Parathyroid adenoma (tissue), 2 donors: Measurements from ENCODE around the gene TENM3.

ENCODE experiments used
- H2AFZ ChIP-seq: fragments of 300-600 bp; sonication (generic); one replicate; pipeline ENCODE4 v1.7.0; 2017; ENCODE audit warnings: antibody characterized with exemption, mild to moderate bottlenecking
- H3K27ac ChIP-seq: fragments of 300-600 bp; sonication (generic); one replicate; pipeline ENCODE4 v1.7.0; 2017
- H3K27me3 ChIP-seq: fragments of 300-600 bp; sonication (generic); one replicate; pipeline ENCODE4 v1.7.0; 2017; ENCODE audit warnings: low read length; ENCODE audit not compliant: control insufficient read depth, insufficient read depth
- H3K36me3 ChIP-seq: fragments of 300-600 bp; sonication (generic); one replicate; pipeline ENCODE4 v1.7.0; 2017; ENCODE audit warnings: low read length; ENCODE audit not compliant: control insufficient read depth, insufficient read depth
- H3K4me1 ChIP-seq: fragments of 300-600 bp; sonication (generic); one replicate; pipeline ENCODE4 v1.7.0; 2017; ENCODE audit warnings: control low read depth
- H3K4me2 ChIP-seq: fragments of 300-600 bp; sonication (generic); one replicate; pipeline ENCODE4 v1.7.0; 2017; ENCODE audit warnings: low read length
- H3K4me3 ChIP-seq: fragments of 300-600 bp; sonication (generic); one replicate; pipeline ENCODE4 v1.7.0; 2017; ENCODE audit warnings: low read depth, low read length
- H3K79me2 ChIP-seq: fragments of 300-600 bp; sonication (generic); one replicate; pipeline ENCODE4 v1.7.0; 2017; ENCODE audit warnings: control low read depth
- H3K9ac ChIP-seq: fragments of 300-600 bp; sonication (generic); one replicate; pipeline ENCODE4 v1.7.0; 2017; ENCODE audit warnings: mild to moderate bottlenecking
- H3K9me3 ChIP-seq: fragments of 300-600 bp; sonication (generic); one replicate; pipeline ENCODE4 v1.7.0; 2017; ENCODE audit warnings: low read length; ENCODE audit not compliant: control insufficient read depth
- CTCF ChIP-seq: fragments of 300-600 bp; sonication (generic); IDR thresholded peaks from one replicate; pipeline ENCODE4 v1.7.0; 2017; ENCODE audit warnings: antibody characterized with exemption, mild to moderate bottlenecking
- donor health status: primary hyperparathyroidism.

The TENM3 gene

GRCh38 chr4:182770259-182770995, 527.2 kb downstream of the TENM3 start:
- H3K9me3 ChIP-seq = no peaks in the 10 kb centered on the region

DNA sequence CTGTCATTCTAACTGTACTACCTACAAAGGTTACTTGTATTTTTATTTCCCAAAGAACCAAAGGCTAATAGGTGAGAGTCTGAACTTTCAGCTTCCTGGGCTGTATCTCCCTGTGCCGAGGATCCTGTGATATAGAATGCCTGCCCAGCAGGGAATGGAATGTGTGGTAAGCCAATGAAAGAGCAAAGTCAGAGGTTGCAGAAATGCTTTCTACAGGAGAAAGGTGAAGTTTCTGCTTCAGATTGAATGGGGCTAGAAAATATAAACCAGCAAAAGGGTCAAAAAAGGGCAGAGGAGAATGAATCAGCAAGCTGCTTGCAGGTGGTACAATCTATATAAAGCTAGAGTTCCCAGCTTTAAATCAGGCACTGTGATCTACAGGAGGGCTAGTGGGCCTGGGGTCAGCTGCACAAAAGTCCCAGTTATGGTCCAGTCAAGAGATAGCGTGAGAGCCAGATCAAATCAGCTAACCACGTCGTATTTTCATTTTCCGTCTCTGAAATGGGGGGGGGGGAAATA, 527.9 kb downstream of the TENM3 start:
- Histone ChIP-seq H3K79me2 (no peaks in the 10 kb centered on the region), H3K4me3 (no peak overlapping the region), H3K4me1 (no peaks in the 10 kb centered on the region), H3K27ac (no peak overlapping the region), H3K27me3 (no peaks in the 10 kb centered on the region), H2AFZ (no peak overlapping the region), H3K9me3 (no peaks in the 10 kb centered on the region), H3K36me3 (no peaks in the 10 kb centered on the region), H3K9ac (no peak overlapping the region), H3K4me2 (no peak overlapping the region)
- TF ChIP-seq CTCF = no peak

More at GRCh38 chr4:182770259-182770995, 527.2 kb downstream of the TENM3 start:
- Histone ChIP-seq H3K36me3 (no peaks in the 10 kb centered on the region), H3K4me1 (no peaks in the 10 kb centered on the region), H3K79me2 (no peaks in the 10 kb centered on the region), H3K27me3 (no peaks in the 10 kb centered on the region), H3K9ac (no peak overlapping the region), H3K27ac (no peak overlapping the region), H2AFZ (no peak overlapping the region), H3K4me2 (no peak overlapping the region), H3K4me3 (no peak overlapping the region)
- TF ChIP-seq CTCF = no peak

DNA sequence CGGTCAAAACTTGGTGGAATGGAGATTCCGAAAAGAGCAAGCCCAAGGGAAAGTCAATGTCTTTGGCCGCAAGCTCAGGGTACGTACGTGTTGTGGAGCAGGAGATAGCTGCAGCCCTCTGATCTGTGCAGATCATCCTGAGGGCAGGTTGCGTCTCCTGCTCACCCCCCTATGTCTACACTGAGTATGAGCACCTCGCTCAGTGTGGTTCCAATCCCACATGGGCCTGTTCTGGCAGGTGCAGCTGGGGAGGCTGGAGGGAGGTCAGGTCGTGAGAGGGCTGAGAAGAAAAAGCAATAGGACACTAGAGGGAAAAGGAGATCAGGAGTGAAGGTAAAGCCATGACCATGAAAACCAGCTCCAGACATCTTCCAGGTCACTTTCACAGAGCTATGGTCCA, 531.9 kb downstream of the TENM3 start:
- Histone ChIP-seq H3K27me3 (no peaks in the 10 kb centered on the region), H3K4me3 (no peak overlapping the region), H3K9ac (no peak overlapping the region), H3K79me2 (no peaks in the 10 kb centered on the region), H2AFZ (no peak overlapping the region), H3K9me3 (no peaks in the 10 kb centered on the region), H3K4me1 (no peaks in the 10 kb centered on the region), H3K27ac (no peak overlapping the region), H3K4me2 (no peak overlapping the region), H3K36me3 (no peaks in the 10 kb centered on the region)
- no peak for TF ChIP-seq CTCF

GRCh38 chr4:182776376-182777105, 533.3 kb downstream of the TENM3 start:
- Histone ChIP-seq H3K4me2 (no peak overlapping the region), H3K27ac (no peak overlapping the region), H3K9ac (no peak overlapping the region), H3K79me2 (no peaks in the 10 kb centered on the region), H3K27me3 (no peaks in the 10 kb centered on the region), H3K4me3 (no peak overlapping the region), H3K9me3 (no peaks in the 10 kb centered on the region), H2AFZ (no peak overlapping the region), H3K4me1 (no peaks in the 10 kb centered on the region), H3K36me3 (no peaks in the 10 kb centered on the region)
- no peak for TF ChIP-seq CTCF
